ENCODE measurements around the gene PAFAH1B1. TPM values are rescaled to one million over a fixed set of nuclear protein-coding genes. Genes with fewer than 3 reads are reported as not detected.
"Not testable (repeated sequence)": the region's sequence is repeated elsewhere in the genome, so short reads cannot be mapped to it uniquely, and the experiment has no call there.

The PAFAH1B1 gene
- total RNA-seq, 1 experiment from 2014 or later = 66.4 TPM

DNA sequence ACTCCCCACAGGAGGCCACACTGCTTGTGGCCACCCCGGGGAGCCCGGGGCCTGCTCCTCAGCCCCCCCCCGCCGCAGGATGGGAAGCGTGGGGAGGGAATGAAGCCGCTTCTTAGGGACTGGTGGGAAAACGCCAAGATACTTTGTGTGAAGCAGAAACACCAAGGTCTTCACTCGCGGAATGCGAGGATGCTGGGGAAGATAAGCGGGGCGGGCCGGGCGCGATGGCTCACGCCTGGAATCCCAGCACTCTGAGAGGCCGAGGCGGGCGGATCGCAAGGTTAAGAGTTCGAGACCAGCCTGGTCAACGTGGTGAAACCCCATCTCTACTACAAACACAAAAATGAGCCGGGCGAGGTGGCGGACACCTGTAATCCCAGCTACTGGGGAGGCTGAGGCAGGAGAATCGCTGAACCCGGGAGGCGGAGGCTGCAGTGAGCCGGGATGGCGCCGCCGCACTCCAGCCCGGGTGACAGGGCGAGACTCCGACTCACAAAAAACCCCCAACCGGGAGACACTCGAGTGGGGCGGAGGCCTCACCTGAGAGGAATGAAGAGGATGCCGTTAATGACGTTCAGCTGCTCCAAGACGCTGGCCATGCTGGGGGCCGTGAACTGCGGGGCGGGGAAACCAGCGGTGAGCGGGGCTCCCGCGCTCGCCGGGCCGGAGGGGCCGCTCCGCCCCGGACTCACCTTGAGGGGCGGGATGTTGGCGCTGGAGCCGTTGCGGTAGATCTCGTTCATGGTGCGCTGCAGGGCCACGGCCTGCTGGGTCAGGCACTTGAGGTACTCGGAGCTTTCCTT, 97.8 kb downstream of the PAFAH1B1 start:
- Histone ChIP-seq H3K36me3 (peaks cover 2% of the 10 kb centered on the region; the same call in 1 of the 2 replicates), H3K9me3 (no peaks in the 10 kb centered on the region), H3K27me3 (no peaks in the 10 kb centered on the region), H3K4me3 (no peak overlapping the region)
- DNase-seq = no peak

DNA sequence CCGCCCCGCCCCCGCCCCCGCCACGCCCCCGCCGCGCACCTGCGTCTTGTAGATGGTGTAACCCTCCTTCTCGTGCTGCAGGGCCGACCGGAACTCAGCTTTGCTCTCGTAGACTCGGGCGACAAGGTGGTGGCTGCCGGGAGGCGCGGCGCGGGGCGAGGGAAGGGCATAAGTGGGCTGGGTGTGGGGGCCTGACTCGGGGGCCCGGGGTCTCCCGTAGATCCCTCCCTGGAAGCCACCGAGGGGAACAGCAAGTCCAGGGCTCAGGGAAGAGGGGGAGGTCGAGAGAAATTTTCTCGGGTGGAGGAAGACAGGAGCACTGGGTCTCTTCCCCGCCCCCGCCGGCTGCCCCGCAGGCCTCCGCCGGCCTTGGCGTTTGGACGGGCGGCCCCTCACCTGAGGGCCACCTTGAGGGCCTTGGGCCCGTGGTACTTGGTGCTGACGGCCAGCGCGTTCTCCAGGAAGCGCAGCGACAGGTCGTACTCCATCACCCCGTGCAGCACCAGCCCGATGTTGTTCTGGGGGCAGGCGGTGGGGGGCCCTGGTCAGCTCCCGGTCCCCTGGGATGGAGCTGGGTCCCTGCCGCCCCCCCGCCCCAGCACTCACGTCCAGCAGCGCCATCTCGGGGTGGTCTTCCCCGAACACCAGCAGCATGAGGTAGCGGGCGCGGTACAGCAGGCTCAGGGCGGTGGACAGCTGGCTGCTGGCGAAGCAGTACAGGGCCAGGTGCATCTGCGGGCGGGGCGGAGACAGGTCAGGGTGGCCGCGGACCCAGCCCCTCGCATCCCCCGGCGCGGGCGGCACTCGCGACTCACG, 98.7 kb downstream of the PAFAH1B1 start:
- H3K36me3 ChIP-seq = peaks cover 2% of the 10 kb centered on the region; the same call in 1 of the 2 replicates
- H3K9me3 ChIP-seq = no peaks in the 10 kb centered on the region

DNA sequence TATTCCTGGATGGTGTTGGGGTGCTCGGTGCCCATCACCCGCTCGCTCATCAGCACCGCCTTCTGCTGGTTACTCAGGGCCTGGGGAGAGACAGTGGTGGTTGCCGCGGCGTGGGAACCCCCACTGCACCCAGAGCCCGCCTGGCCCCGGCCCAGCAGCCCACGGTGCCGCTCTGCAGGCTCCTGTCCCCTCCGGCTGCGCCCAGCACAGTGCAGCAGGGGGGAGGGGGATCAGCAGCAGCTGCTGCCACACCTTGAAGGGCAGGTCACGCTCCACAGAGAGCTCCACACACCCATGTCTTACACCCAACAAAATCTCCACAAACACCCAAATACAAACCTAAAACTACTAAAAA, 99.3 kb downstream of the PAFAH1B1 start:
- Histone ChIP-seq H3K4me3 (no peak overlapping the region), H3K9me3 (no peaks in the 10 kb centered on the region), H3K36me3 (peaks cover 2% of the 10 kb centered on the region; the same call in 1 of the 2 replicates), H3K27me3 (no peaks in the 10 kb centered on the region)
- DNase-seq = no peak

More for the DNA sequence above, 98.7 kb downstream of the PAFAH1B1 start:
- H3K27me3 ChIP-seq = no peaks in the 10 kb centered on the region
- no peak for DNase-seq
- no peak overlapping the region for H3K4me3 ChIP-seq

GRCh38 chr17:2693561-2694380, 100.3 kb downstream of the PAFAH1B1 start:
- H3K36me3 ChIP-seq = peaks cover 5% of the 10 kb centered on the region; the same call in 1 of the 2 replicates
- no peak for DNase-seq
- no peaks in the 10 kb centered on the region for H3K9me3 ChIP-seq
- H3K27me3 ChIP-seq = no peaks in the 10 kb centered on the region
- H3K4me3 ChIP-seq = no peak overlapping the region

DNA sequence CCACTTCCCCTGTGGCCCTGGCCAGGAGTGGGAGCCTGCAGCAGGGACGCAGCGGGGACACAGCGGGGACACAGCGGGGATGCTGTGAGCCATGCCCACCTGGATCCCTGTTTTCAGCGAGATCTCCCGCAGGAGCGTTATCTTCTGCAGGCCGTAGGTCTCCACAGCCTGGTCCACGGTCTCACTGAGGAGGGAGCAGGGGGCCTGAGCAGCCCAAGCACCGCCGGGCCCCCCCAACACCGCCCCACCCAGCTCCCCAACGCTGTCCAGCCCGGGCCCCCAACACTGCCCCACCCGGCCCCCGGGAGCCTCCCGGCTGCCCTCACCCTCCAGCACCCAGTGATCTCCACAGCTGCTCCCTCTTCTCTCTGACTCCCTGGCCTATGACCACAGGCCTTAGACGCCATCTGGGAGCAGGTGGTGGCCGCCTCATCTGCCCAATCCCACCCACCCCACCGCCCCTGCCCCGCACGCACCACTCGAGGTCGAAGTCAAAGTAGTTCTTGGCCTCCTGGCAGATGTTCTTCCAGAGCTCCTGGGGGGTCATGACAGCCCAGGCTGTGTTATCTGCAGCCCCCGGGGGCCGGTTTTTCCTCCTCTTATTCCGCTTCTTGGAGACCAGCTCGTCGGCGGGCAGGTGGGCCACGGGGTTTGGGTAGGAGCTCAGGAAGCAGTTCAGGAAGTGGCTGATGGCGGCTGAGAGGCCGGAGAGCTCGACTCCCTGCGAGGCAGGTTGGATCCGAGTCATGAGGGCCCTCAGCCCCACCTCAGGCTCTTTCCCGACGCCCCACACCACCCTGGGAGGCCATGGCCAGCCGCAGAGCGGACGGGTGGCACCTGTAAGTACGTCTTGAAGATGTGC, 101.2 kb downstream of the PAFAH1B1 start:
- H3K4me3 ChIP-seq = no peak overlapping the region
- DNase-seq = no peak
- no peaks in the 10 kb centered on the region for H3K9me3 ChIP-seq
- no peaks in the 10 kb centered on the region for H3K27me3 ChIP-seq
- peaks cover 5% of the 10 kb centered on the region; the same call in 1 of the 2 replicates for H3K36me3 ChIP-seq

DNA sequence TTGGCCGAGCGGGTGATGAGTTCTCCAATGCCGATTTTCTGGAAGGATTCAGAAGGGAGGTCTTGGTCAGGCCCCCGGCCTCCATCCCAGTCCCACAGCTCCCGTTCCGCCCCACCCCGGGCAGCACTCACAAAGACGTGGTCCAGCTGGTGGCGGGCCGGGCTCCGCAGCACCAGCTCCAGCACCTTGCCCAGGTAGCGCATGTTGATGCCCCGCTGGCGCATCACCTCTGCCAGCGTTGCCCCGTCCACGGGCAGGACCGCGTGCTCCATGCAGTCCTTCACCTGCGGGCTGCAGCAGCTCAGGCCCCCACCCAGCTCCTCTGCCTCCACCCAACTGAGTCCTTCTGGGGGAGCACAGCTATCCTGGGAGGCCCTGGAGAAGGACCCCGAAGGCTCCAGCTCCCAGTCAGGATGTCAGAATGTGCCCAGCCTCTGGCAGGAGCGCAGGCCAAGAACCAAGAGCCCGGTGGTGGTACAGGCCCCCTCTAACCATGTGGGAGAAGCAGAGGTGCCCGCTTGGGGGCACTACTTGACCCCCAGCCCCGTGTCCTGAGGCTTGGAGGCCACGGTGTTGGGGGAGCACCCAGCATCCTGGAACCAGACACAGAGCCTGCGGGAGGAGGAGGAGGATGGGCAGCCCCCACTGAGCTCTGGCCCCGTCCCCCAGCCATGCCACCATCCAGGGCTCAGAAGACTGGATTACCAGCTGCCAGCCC, 101.9 kb downstream of the PAFAH1B1 start:
- Histone ChIP-seq H3K9me3 (no peaks in the 10 kb centered on the region), H3K27me3 (no peaks in the 10 kb centered on the region), H3K36me3 (peaks cover 5% of the 10 kb centered on the region; the same call in 1 of the 2 replicates), H3K4me3 (no peak overlapping the region)
- no peak for DNase-seq

- no peaks in the 10 kb centered on the region for H3K27me3 ChIP-seq
- H3K36me3 ChIP-seq = peaks cover 5% of the 10 kb centered on the region; the same call in 1 of the 2 replicates
- no peak for DNase-seq
- H3K4me3 ChIP-seq = no peak overlapping the region
- no peaks in the 10 kb centered on the region for H3K9me3 ChIP-seq
These were observed 102.7 kb downstream of the PAFAH1B1 start for GRCh38 chr17:2695961-2696760.

DNA sequence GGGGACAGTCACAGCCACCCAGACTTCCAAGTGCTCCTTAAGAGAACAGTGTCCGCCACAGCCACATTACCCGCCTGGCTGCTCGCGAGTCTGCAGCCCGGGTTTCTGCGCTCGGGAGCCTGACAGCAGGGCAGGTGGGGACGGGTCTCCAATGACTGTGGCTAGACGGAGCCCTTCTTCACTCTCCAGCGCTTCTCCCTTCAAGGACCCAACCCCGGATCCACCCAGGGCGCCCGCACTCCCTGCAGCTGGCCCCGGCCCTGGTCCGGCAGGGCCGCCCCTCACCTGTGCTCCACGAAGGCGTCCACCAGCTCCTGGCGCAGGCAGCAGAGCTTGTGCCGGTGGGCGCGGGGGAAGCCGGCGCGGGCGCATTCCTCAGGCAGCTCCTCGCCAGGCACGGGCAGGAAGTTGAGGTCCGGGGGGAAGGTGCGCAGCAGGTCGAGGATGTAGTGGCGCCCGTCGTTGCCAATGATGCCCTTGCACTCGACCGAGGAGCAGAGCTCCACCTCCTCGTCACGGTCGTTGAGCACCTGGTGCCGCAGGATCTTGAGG, 104.2 kb downstream of the PAFAH1B1 start:
- Histone ChIP-seq H3K27me3 (no peaks in the 10 kb centered on the region), H3K36me3 (peaks cover 5% of the 10 kb centered on the region; the same call in 1 of the 2 replicates), H3K9me3 (no peaks in the 10 kb centered on the region), H3K4me3 (no peak overlapping the region)
- DNase-seq = no peak

DNA sequence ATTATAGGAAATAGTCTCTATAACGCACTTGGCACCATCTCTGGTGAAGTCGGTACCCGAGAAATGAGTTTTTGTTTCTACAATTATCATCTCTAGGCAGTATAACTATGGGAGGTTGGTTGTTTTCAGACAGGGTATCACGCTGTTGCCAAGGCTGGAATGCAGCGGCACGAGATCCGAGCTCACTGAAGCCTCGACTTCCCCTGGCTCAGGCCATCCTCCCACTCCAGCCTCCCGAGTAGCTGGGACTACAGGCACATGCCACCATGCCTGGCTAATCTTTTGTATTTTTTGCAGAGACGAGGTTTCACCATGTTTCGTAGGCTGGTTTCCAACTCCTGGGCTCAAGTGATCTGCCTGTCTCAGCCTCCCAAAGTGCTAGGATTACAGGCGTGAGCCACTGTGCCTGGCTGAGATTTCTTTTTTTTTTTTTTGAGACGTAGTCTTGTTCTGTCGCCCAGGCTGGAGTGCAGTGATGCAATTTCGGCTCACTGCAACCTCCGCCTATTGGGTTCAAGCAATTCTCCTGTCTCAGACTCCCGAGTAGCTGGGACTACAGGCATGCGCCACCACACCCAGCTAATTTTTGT, 105.9 kb downstream of the PAFAH1B1 start:
- not testable (repeated sequence) for H3K27me3 ChIP-seq, DNase-seq, H3K9me3 ChIP-seq, H3K4me3 ChIP-seq
- H3K36me3 ChIP-seq = peaks cover 10% of the 10 kb centered on the region; the same call in 1 of the 2 replicates

GRCh38 chr17:2700030-2700490, 106.6 kb downstream of the PAFAH1B1 start:
- peaks cover 10% of the 10 kb centered on the region; the same call in 1 of the 2 replicates for H3K36me3 ChIP-seq
- H3K27me3 ChIP-seq = no peaks in the 10 kb centered on the region
- no peaks in the 10 kb centered on the region for H3K9me3 ChIP-seq
- DNase-seq = no peak
- no peak overlapping the region for H3K4me3 ChIP-seq

- Histone ChIP-seq H3K27me3 (no peaks in the 10 kb centered on the region), H3K4me3 (no peak overlapping the region), H3K36me3 (peaks cover 8% of the 10 kb centered on the region; the same call in 1 of the 2 replicates), H3K9me3 (no peaks in the 10 kb centered on the region)
- no peak for DNase-seq
These were observed 107.2 kb downstream of the PAFAH1B1 start for GRCh38 chr17:2700491-2701141.

- peaks cover 8% of the 10 kb centered on the region; the same call in 1 of the 2 replicates for H3K36me3 ChIP-seq
- H3K4me3 ChIP-seq = no peak overlapping the region
- no peaks in the 10 kb centered on the region for H3K9me3 ChIP-seq
- no peak for DNase-seq
- no peaks in the 10 kb centered on the region for H3K27me3 ChIP-seq
These were observed 107.9 kb downstream of the PAFAH1B1 start for GRCh38 chr17:2701161-2701995.

All from MG63 (cell line).